ENCODE measurements around the gene GATA2. TPM values are rescaled to one million over a fixed set of nuclear protein-coding genes. Genes with fewer than 3 reads are reported as not detected.

Gene GATA2
- total RNA-seq, 1 donor from 2014 or later = 1.4 TPM

- no peak for DNase-seq (ENCODE audit: low read depth)
- no peak for TF ChIP-seq CTCF (conservative IDR thresholded peaks at IDR 0.05; ENCODE audit: low read depth, low read length)
- no peak overlapping the region for H3K4me3 ChIP-seq (ENCODE audit: low read depth, low read length)
Observed at GRCh38 chr3:128429751-128430150, 63.2 kb downstream of the GATA2 start.

Other genes starting within 250 kb of the GATA2 start
- gene DNAJB8, start 26.3 kb downstream of the GATA2 start, total RNA-seq = not detected in 2 replicates
- 285 and 329 TPM in 2 replicates for gene RPN1, start 157.6 kb upstream of the GATA2 start, total RNA-seq
- gene RAB7A, start 233.0 kb upstream of the GATA2 start, total RNA-seq = 55.6 and 67.9 TPM in 2 replicates

Measured in epithelial cell of proximal tubule (primary cell).